ENCODE measurements around the gene DNM2.

DNA sequence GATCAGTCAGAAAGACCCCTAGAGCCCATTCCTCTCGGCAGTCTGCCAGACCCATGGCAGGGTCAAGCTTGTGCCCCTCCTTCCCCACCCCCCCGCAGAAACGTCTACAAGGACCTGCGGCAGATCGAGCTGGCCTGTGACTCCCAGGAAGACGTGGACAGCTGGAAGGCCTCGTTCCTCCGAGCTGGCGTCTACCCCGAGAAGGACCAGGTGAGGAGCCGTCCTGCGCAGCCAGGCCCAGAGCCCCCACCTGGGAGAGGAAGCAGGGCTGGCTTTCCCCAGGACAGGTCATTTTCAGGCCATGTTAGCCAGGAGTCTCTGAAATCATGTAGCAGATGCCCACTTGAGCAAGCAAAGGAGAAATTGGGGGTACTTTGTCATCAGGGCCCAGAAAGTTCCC, 105.8 kb downstream of the DNM2 start:
- TF ChIP-seq YY1 (IDR thresholded peaks at IDR 0.05; ENCODE audit: insufficient read depth, insufficient read length) (no peak), ZNF274 (IDR thresholded peaks at IDR 0.05; ENCODE audit: low read depth, low read length) (no peak)
